Stimulated activated naive CD4-positive, alpha-beta T cell (primary cell): ENCODE results near the gene DUOX1.

ENCODE experiments used
- DNase-seq, 6 experiments: peaks; one replicate each; lab custom pipeline; 2025; lab: John Stamatoyannopoulos, UW

Gene DUOX1

DNA sequence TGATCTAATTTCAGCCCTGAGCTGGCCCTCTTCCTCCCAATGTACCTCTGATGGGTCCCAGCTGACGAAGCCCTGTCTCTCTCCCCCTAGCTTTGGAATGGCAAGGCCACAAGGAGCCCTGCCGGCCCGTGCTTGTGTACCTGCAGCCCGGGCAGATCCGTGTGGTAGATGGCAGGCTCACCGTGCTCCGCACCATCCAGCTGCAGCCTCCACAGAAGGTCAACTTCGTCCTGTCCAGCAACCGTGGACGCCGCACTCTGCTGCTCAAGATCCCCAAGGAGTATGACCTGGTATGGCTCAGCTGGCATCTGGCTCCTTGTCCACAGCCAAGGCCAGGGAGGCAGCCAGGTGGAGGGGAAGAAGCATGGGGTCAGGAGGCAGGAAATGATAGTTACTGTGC lies 14.2 kb downstream of the DUOX1 start:
- no peak for DNase-seq

DNA sequence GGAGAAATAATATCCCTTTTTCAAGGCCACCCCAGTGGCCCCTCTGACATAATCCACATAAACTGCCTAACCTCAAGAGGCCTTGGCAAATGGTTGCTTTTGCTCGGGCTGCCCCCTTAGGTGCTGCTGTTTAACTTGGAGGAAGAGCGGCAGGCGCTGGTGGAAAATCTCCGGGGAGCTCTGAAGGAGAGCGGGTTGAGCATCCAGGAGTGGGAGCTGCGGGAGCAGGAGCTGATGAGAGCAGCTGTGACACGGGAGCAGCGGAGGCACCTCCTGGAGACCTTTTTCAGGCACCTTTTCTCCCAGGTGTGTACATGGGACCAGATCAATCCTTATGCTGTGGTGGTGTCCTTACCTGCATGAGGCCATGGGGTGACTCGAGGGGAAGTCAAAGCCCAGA lies 15.0 kb downstream of the DUOX1 start:
- DNase-seq: no peak

GRCh38 chr15:45146405-45146804 lies 16.6 kb downstream of the DUOX1 start:
- DNase-seq: no peak

- no peak for DNase-seq
Measured at GRCh38 chr15:45147606-45148005, 17.8 kb downstream of the DUOX1 start.

- no peak for DNase-seq
Measured at GRCh38 chr15:45148076-45149059, 18.6 kb downstream of the DUOX1 start.

GRCh38 chr15:45149060-45149459 lies 19.3 kb downstream of the DUOX1 start:
- no peak for DNase-seq

DNA sequence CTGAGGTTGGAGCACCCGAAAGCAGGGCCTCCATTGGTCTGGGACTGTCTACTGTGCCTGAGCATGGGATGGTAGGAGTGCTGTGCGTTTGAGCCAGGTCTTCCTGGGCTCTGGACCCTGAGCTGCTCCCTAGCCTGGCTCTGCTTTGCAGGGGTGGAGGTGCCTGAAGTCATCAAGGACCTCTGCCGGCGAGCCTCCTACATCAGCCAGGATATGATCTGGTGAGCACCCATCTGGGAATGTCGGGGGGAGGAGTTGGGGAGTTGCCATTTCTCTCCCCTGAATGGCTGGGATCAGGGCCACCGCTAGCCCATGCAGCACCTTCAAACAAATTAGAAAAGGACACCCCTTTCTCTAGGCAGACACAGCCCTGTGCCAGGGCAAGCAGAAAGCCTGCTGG lies 20.7 kb downstream of the DUOX1 start:
- DNase-seq: no peak

- DNase-seq: no peak
Measured at GRCh38 chr15:45150997-45151396, 21.2 kb downstream of the DUOX1 start.

GRCh38 chr15:45151998-45152828 lies 22.4 kb downstream of the DUOX1 start:
- no peak for DNase-seq

DNA sequence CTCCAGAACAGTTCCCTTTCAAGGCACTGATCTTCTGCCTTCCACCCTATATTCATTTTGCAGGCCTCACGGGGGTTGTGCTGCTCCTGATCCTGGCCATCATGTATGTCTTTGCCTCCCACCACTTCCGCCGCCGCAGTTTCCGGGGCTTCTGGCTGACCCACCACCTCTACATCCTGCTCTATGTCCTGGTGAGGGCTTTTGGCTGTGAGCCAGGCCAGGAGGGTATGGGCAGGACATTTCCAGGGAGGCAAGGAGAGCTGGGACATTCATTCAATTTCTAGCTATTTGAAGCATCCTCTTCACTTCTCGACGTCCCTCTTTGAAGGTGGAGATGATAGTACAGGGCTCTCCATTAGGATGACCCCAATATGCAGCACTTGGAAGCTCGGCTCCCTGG lies 25.9 kb downstream of the DUOX1 start:
- DNase-seq: no peak

- DNase-seq: no peak
Measured at GRCh38 chr15:45156744-45157455, 27.1 kb downstream of the DUOX1 start.

DNA sequence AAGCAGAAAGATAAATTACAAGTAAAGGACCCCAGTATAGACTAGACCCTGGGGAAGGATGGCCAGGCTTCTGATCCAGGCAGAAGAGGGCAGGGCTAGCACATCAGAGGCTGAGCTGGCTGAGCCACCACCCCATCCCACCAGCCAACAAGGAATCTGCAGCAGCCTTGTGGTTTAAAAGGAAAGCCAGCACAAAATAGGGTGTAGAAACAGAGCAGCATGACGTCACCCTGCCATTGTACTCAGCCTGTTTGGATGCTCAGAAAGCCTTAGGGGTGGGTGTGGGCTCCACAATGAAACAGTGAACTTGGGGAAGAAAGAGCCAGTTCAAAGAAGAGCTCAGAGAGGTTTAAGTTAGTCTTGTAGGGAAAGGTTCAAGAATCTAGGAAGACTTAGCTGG lies 28.2 kb downstream of the DUOX1 start:
- DNase-seq: no peak

DNA sequence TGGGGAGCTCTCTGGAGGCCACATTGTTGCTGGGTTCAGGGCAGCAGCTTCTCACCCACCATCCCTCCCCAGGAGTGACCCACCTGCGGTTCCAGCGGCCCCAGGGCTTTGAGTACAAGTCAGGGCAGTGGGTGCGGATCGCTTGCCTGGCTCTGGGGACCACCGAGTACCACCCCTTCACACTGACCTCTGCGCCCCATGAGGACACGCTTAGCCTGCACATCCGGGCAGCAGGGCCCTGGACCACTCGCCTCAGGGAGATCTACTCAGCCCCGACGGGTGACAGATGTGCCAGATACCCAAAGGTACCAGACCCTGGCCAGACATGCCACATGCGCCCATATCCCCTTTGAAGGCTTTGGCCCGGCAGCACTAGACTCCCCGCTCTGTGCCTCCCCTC lies 31.9 kb downstream of the DUOX1 start:
- no peak for DNase-seq

- peak in 5 of 6 experiments; percentile 16 to 45 (median 39) for DNase-seq
Measured at GRCh38 chr15:45162771-45163507, 33.1 kb downstream of the DUOX1 start.

GRCh38 chr15:45163508-45163856 lies 33.7 kb downstream of the DUOX1 start:
- no peak for DNase-seq

DNA sequence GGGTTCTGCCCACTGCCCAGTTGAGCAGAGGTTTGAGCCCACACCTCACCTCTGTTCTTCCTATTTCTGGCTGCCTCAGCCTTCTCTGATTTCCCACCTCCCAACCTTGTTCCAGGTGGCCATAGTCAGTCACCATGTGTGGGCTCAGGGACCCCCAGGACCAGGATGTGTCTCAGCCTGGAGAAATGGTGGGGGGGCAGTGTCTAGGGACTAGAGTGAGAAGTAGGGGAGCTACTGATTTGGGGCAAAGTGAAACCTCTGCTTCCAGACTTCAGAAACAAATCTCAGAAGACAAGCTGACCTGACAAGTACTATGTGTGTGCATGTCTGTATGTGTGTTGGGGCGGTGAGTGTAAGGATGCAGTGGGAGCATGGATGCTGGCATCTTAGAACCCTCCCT lies 35.1 kb downstream of the DUOX1 start:
- no peak for DNase-seq

DNA sequence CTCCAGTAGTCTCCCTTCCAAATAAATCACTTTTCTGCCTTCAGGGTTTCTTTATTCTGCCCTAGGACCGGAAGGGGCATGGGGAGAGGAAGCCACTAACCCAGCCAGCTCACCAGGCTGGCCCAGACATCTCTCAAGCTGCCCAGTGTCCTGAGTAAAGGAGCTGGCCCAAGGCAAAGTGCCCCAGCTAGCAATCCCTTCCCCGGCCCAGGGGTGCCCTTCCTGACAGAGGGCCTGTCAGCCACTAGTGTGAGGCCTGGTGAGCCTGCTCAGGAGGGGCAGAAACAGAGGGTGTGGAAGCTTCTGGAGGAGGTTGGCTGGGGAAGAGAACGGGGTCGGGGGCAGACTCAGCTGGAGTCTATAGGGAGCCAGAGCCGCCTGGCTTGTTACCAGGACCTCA lies 35.7 kb downstream of the DUOX1 start:
- DNase-seq: no peak

- DNase-seq: peak; percentile 61 to 87 (median 71)
Measured at GRCh38 chr15:45166834-45167630, 37.2 kb downstream of the DUOX1 start.

DNA sequence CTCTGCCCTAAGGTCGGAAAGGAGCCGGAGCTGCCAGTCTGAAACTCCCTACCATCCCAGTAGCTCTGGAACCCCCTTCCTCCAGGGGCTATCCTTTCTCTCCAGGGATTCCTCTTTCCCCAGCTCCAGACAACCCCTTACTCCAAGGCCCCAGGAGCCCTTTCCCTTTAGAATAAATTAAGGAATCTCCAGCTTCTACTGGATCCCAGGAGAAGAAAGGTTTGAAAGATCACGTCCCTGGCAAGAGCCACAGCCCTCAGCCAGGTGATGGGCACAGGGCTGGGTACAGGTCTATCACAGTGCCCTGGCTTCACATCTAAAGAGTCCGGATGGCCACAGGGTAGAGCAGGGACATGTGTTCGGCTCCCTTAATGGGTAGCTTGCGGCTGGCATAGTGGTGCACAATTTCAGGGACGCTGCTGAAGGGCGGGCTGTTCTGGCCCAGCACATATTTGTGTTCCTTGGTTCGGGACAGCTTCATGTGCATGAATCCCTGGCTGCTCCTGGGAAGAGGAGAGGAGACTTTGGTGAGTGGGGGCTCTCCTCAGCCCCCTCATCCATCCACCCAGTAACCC lies 37.9 kb downstream of the DUOX1 start:
- DNase-seq: no peak

GRCh38 chr15:45168286-45168685 lies 38.5 kb downstream of the DUOX1 start:
- DNase-seq: no peak
